Activated CD4-positive, alpha-beta T cell treated with anti-CD3 and anti-CD28 coated beads, Interleukin-2, amount 50 U/mL, for 1 hour (primary cell): Measurements from ENCODE around the gene BCAR3.
"Not testable (repeated sequence)": the region's sequence is repeated elsewhere in the genome, so short reads cannot be mapped to it uniquely, and the experiment has no call there.

Source experiments
- DNase-seq: peaks from one replicate; pipeline ENCODE4 v3.0.0-alpha.2; 2020

The BCAR3 gene

DNA sequence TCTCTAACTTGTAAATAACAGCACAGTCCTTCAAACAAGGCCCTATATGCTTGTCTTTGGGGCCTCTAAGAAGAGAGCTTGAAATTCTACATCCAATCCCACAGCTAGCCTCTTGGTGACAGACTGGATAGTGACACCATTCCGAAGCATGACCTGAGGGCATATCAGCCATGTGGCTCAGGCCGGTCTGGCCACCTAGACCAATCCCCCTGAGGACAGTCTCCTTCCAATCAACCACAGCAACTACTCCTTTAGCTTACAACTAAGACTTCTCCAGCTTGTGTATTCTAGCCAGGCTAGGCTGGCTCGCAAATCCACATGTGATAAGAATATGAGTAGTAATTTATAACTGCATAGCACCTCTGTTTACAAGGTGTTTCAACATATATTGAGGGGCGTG is 14.0 kb downstream of the BCAR3 start:
- no peak for DNase-seq

- DNase-seq: no peak
Measured at GRCh38 chr1:93666613-93667384, 14.8 kb downstream of the BCAR3 start.

- DNase-seq: no peak
Measured at GRCh38 chr1:93665015-93665414, 16.6 kb downstream of the BCAR3 start.

GRCh38 chr1:93663208-93663614 is 18.4 kb downstream of the BCAR3 start:
- no peak for DNase-seq

GRCh38 chr1:93662481-93663207 is 19.0 kb downstream of the BCAR3 start:
- DNase-seq: no peak

DNA sequence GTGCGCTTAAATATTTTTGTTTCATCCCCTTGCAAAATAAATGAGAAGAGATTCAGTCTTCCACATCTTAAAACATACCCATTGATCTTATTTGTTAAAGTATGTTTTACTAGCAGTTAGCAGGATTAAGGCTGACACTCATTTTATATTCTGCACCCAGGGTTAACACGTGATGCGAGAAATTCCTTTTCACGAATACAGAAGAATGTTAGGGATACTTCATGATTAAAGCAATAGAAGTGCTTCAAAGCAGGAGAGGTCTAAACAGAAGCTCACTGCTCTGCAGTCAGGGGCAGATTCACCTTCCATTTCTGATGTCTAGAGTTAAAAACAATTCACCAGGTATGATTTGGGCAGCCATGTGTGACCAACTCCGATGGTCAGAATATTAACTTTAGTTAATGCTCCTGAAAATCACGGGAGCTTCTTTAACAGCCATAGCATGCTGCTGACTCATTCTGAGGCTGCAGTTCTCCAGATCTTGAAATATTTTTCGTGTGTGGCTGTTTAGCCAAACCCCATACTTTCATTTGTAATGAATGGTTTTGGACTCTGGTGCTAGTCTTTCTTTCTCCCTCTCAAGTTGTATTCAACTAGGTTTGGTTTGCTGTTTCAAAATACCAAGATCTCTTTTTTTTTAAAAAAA is 19.7 kb downstream of the BCAR3 start:
- no peak for DNase-seq

- DNase-seq: not testable (repeated sequence)
Measured at GRCh38 chr1:93661341-93661740, 20.3 kb downstream of the BCAR3 start.

DNA sequence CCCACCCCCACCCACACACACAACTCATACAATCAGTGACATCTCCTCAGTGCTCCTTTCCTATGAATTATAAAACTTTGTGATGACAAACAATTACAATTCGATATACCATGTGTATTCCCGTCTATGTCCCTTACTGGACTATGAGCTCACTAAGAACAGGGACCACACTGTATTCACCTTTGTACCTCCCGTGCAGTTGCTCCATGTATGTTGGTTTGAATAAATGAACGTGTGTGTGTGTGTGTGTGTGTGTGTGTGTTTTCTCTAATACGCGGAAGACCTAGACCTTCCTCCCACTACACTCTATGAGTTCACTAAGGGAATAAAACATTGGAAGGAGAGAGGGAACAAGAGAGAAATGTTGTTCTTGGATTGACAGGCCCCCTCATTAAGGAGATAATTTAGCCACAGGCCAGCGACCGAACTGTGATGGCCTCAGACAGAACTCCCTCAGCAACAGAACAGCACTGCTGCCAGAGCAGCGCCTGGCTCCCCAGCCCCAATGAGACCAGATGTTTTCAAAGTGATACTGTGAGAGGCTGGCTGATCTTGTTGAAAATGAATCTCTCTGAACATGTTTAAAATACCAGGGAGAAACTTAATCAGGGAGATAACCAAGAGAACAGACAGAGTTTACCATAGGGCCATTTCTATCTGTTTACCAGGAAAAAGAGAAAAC is 21.7 kb downstream of the BCAR3 start:
- no peak for DNase-seq

DNA sequence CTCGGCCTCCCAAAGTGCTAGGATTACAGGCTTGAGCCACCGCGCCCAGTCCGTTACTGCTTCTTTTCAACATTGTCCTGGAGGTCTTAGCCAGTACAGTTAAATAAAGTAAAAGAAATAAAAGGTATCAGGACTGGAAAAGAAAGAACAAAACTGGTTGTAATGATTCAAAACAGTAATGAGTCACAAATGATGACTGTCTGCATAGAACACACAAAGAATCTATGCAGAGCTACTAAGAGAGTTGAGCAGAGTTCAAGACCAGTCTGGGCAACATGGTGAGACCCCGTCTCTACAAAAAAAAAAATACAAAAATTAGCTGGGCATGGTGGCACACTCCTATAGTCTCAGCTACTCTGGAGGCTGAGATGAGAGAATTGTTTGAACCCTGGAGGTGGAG is 23.4 kb downstream of the BCAR3 start:
- no peak for DNase-seq

GRCh38 chr1:93656491-93656890 is 25.1 kb downstream of the BCAR3 start:
- no peak for DNase-seq

GRCh38 chr1:93653656-93654055 is 28.0 kb downstream of the BCAR3 start:
- DNase-seq: no peak

GRCh38 chr1:93652323-93652949 is 29.2 kb downstream of the BCAR3 start:
- DNase-seq: no peak

- no peak for DNase-seq
Measured at GRCh38 chr1:93651695-93652094, 29.9 kb downstream of the BCAR3 start.

DNA sequence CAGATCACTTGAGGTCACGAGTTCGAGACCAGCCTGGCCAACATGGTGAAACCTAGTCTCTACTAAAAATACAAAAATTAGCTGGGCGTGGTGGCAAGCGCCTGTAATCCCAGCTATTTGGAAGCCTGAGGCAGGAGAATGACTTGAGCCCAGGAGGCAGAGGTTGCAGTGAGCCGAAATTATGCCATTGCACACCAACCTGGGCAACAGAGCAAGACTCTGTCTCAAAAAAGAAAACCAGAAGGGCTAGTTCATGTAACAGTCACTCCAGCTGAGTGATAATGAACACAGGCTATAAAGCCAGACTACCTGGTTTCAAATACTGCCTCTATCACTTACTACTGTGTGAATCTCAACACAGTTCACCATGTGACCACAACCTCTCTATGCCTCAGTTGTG is 31.5 kb downstream of the BCAR3 start:
- not testable (repeated sequence) for DNase-seq

DNA sequence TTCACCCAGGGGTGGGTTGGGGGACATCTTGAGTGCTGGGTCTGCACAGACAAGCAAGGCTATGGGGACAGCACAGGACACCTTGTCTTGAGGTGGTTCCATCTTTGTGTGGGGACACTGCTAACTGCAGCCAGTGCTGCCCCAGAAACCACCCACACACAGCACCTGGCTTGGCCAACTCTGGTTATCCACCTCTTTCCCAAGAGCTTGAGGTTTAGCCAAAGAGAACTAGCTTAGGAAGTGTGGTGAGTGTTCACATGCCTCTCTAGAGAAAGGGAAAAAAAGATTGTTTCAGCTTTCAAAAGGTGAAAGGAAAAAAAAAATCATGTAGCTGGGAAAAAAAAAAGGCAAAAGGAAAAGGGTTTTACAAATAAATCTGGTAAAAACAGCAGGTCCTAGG is 32.4 kb downstream of the BCAR3 start:
- DNase-seq: no peak

- DNase-seq: no peak
Measured at GRCh38 chr1:93648656-93649055, 33.0 kb downstream of the BCAR3 start.

GRCh38 chr1:93641527-93641926 is 40.1 kb downstream of the BCAR3 start:
- no peak for DNase-seq

DNA sequence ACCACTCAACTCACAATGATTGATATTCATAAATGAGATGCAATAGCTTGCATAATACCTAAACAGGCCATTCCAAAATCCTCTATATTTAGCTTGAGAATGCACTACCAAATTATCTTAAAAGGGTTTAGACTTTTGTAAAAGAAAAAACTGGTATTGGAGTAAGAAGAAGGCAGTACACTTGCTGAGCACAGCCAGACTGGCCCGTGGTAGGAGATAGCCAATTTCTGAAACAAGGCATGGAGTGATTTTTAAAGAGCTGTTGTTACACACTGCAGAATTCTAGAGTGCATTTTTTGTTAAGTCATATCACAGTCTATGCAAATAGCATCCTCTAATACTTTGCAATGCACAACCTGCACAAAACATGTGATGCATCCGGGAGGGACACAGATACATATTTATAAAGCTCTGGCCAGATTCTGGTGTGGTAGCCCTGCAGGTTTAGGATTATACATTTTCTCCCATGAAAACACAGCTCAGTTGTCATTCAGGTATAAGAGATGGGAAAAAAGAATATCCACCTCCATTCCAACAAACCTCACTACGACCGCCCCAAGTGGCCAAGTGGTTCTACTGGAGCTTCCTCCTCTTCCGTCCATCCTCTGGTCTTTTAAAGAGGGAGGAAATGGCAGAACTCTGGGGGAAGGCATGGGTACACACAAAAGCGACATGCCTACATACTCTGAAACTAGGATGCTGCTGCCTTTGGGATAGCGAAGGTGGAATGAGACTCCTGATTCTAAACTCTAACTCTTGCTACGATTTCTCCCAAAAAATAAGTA is 40.8 kb downstream of the BCAR3 start:
- no peak for DNase-seq

DNA sequence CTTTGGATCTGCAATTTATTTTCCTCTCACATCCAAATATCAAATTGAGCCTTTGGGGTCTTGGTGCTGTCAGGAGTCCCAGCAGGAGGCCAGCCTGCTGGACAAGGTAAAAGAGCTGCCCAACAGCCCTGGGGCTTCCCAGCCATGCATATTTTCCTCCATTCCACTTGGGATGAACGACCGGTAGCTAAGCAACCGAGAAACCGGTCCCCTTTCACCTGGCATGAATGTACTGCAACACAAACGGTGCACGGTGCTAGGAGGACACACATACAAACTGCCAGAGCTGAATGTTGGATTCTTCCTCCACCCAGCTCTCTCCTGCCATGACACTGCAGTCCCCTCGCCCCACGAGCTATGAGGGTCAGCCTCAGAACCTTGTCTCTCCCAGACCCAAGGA is 42.7 kb downstream of the BCAR3 start:
- no peak for DNase-seq

GRCh38 chr1:93638307-93638847 is 43.3 kb downstream of the BCAR3 start:
- no peak for DNase-seq

- no peak for DNase-seq
Measured at GRCh38 chr1:93636712-93637111, 44.9 kb downstream of the BCAR3 start.
